Suprapubic skin (tissue), 3 donors: ENCODE results near the gene STK10.

Source experiments
- CTCF ChIP-seq, 2 donors: fragments of 200-600 bp in 1 of 2; fragments of 450-650 bp in 1 of 2; sonication (generic) in 1 of 2; IDR thresholded peaks; one replicate each; pipeline ENCODE4 v1.5.1; 2016 to 2019; ENCODE audit warnings: antibody characterized with exemption in 2 of 2, mild to moderate bottlenecking in 1 of 2, moderate library complexity in 1 of 2
- EP300 ChIP-seq: sonication (generic); formaldehyde crosslinking; IDR thresholded peaks from one replicate; pipeline ENCODE4 v1.6.1; 2017; ENCODE audit warnings: antibody characterized with exemption
- POLR2A ChIP-seq, 2 donors: fragments of 450-650 bp; IDR thresholded peaks; one replicate each; pipeline ENCODE4 v1.6.1; 2017; ENCODE audit warnings: antibody characterized with exemption in 2 of 2, mild to moderate bottlenecking in 2 of 2, moderate library complexity in 2 of 2

- TF ChIP-seq POLR2A (IDR thresholded peaks at IDR 0.05) (no peak), CTCF (IDR thresholded peaks at IDR 0.05) (no peak), EP300 (no peak)
These were observed 178.3 kb downstream of the STK10 start for GRCh38 chr5:172009536-172010270.
